HG02678 (cell line): Measurements from ENCODE around the gene PMIS2.
A peak's percentile ranks its signal among the peaks of the same experiment; 100 is the strongest.

Source experiments
- ATAC-seq: cut with Tn5 transposase; IDR thresholded peaks from one replicate; pipeline ENCODE4 v1.9.1; 2021; ENCODE audit warnings: mild to moderate bottlenecking, moderate library complexity; ENCODE audit not compliant: unreplicated experiment

Gene PMIS2

DNA sequence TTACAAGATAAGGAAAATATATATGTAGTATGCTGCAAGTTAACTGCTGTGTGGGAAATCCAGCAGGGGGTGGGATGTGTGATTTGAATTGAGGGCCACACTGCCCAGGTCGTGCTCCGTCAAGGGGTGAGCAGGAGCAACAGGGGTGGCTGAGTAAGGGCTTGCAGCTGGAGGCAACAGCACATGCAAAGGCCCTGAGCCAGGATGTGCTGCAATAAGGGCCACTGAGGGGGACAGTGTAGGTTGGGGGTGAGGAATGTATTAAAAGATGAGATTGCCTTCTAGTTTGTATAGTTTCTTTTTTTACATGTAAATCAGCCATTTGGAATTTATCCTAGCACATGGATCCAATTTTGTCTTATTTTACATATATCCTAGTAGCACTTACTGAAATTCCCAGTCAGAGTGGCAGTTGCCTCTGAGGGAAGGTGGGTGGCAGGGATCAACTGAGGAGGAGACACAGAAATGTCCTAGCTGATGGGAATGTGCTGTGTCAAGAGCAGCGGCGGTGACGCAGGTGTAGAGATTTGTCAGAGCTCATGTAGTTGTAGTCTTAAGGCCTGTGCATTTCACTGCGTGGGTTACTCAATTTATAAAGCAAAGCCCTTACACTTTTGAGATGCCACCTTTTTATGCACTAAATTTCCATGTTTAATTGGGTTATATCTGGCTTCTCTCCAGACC lies 37.5 kb downstream of the PMIS2 start:
- ATAC-seq = no peak

DNA sequence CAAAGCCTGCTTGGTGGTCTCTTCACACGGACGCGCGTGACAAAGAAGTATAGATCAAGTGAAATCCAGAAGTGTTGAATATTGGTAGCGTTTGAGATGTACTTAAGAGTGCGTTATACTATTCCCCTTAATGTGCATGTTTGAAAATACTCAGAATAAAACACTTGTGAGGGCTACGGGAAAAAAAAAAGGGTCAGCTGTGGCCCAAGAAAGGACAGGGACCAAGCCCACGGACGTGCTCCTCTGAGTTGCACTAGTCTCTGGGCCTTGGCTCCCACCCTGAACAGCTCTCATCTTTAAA lies 42.2 kb downstream of the PMIS2 start:
- ATAC-seq = no peak

DNA sequence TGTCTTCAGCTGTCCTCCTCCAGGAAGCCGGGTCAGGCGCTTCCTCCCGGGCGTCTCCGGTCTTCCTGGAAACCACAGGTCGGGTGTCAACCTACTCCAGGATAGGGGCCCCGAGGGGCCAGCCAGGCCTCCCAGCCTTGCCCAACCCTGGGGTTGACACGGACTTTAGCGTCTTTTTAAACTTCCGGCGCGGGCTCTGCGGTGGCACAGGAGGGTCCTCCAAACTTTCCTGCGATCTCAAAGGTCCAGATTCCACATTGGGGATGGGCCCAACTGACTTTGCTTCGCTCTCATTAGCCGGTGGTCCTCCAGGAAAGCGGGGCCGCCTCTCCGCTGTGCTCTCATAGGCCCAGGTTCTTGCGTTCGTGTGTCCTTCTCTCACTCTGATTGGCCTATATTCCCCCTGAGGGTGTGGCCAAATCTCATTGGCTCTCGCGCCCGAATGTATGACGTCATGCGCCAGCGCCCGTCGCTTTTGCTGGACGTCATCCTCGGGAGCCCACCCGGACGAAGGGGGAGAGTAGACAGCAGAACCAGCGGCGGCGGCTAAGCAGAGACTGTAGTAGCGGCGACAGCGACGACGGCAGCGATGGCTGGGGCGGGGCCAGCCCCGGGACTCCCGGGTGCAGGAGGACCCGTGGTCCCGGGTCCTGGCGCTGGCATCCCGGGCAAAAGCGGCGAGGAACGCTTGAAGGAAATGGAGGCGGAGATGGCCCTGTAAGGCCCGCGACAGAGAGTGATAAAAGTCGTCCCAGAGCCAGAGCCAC lies 42.8 kb downstream of the PMIS2 start, which contains the start of gene RBM42:
Gene RBM42, plus strand, starts transcription at position 472 of the 767 bp plus-strand sequence. Its CDS starts 118 bp downstream, at position 590.
- peak; percentile 98 for ATAC-seq

DNA sequence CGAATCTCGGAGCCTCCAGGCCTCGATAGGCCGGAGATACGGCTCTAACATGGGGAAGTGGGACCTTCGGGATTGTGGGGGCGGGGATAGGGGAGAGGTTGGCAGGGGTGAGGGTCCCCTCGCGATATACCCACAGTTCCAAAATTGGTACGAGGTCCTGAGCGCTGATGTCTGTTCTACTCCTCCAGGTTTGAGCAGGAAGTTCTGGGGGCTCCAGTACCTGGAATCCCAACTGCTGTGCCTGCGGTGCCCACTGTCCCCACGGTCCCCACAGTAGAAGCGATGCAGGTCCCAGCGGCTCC lies 43.3 kb downstream of the PMIS2 start:
- ATAC-seq = peak; percentile 1

DNA sequence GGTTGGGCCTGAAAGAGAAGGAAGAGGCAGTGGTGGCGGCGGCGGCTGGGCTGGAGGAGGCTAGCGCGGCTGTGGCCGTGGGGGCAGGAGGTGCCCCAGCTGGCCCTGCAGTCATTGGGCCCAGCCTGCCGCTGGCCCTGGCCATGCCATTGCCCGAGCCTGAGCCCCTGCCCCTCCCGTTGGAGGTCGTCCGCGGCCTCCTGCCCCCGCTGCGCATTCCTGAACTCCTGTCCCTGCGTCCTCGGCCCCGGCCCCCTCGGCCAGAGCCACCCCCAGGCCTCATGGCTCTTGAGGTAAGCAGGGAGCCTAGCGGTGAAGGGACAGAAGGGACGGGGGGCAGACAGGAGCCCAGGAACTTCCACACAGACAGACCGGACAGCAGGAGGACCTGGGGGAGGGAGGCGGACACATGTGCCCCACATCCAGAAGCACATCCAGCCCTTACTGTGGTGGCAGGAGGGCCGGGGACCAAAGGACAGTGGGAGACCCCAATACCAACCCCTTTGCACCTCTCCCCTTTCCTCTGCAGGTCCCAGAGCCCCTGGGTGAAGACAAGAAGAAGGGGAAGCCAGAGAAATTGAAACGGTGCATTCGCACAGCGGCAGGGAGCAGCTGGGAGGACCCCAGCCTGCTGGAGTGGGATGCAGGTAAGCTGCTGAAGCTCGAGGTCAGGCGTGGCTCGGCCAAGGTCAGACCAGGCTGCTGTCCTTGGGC lies 47.9 kb downstream of the PMIS2 start:
- ATAC-seq = no peak

DNA sequence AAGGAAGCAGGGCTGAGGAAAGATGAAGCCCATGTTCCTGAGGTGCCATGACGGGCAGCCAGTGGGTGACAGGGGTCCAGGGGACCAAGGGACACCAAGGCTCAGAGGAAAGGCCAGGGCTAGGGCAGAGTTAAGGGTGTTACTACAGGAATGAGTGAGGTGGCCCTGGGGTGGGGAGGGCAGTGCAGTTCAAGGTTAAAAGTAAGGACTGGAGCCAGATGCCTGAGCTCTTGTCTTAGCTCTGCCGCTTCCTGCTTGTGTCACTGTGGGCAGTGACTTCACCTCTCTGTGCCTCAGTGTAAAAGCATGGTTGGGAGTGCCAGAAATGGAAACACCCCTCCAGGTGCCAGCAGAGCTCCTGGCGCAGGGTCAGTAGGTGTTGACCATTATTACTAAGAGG lies 50.7 kb downstream of the PMIS2 start:
- ATAC-seq = no peak
